GM06990 (cell line): ENCODE measurements around the gene NDUFAB1.

Experiments used
- DNase-seq: peaks from one replicate; pipeline ENCODE4 v3.0.0-alpha.2; 2011; ENCODE audit not compliant: insufficient read length; ENCODE audit errors: extremely low read depth
- H3K27me3 ChIP-seq: replicated peaks from 2 replicates; pipeline ENCODE4 v1.6.0; 2011; ENCODE audit warnings: low read length; ENCODE audit not compliant: control insufficient read depth, insufficient read depth
- H3K36me3 ChIP-seq: 2 replicates; pipeline ENCODE4 v1.5.1; 2011; ENCODE audit warnings: low read length; ENCODE audit not compliant: control insufficient read depth, insufficient read depth
- H3K4me3 ChIP-seq: replicated peaks from 2 replicates; pipeline ENCODE4 v1.5.1; 2011; ENCODE audit warnings: low read depth, mild to moderate bottlenecking, control low read depth, low read length
- CTCF ChIP-seq: IDR thresholded peaks from 2 replicates; pipeline ENCODE4 v1.5.1; 2011; ENCODE audit warnings: low read length, control low read depth, mild to moderate bottlenecking, inconsistent platforms; ENCODE audit not compliant: insufficient read depth, poor library complexity, severe bottlenecking

Gene NDUFAB1

GRCh38 chr16:23580391-23580790, 15.7 kb downstream of the NDUFAB1 start:
- no peaks in the 10 kb centered on the region for H3K27me3 ChIP-seq
- TF ChIP-seq CTCF: no peak
- no peak for DNase-seq
- H3K36me3 ChIP-seq: peaks cover 10% of the 10 kb centered on the region
- H3K4me3 ChIP-seq: no peak overlapping the region

- DNase-seq: no peak
- H3K4me3 ChIP-seq: no peak overlapping the region
- H3K27me3 ChIP-seq: no peaks in the 10 kb centered on the region
- H3K36me3 ChIP-seq: peaks cover 8% of the 10 kb centered on the region
- no peak for TF ChIP-seq CTCF
Observed at GRCh38 chr16:23579371-23579770, 16.7 kb downstream of the NDUFAB1 start.

GRCh38 chr16:23578101-23578830, 17.9 kb downstream of the NDUFAB1 start:
- DNase-seq: no peak
- H3K4me3 ChIP-seq: no peak overlapping the region
- no peaks in the 10 kb centered on the region for H3K27me3 ChIP-seq
- TF ChIP-seq CTCF: no peak
- peaks cover 10% of the 10 kb centered on the region for H3K36me3 ChIP-seq

GRCh38 chr16:23577493-23577892, 18.6 kb downstream of the NDUFAB1 start:
- H3K36me3 ChIP-seq: peaks cover 12% of the 10 kb centered on the region
- no peak for DNase-seq
- TF ChIP-seq CTCF: no peak
- no peaks in the 10 kb centered on the region for H3K27me3 ChIP-seq
- H3K4me3 ChIP-seq: no peak overlapping the region

- TF ChIP-seq CTCF: no peak
- peaks cover 18% of the 10 kb centered on the region for H3K36me3 ChIP-seq
- H3K4me3 ChIP-seq: no peak overlapping the region
- DNase-seq: no peak
- no peaks in the 10 kb centered on the region for H3K27me3 ChIP-seq
Observed at GRCh38 chr16:23575834-23576233, 20.3 kb downstream of the NDUFAB1 start.

GRCh38 chr16:23573817-23574216, 22.3 kb downstream of the NDUFAB1 start:
- Histone ChIP-seq H3K36me3 (peaks cover 22% of the 10 kb centered on the region), H3K4me3 (no peak overlapping the region), H3K27me3 (no peaks in the 10 kb centered on the region)
- TF ChIP-seq CTCF: no peak
- no peak for DNase-seq
